ENCODE data around the gene MYO1G.
"Not testable (repeated sequence)": the region's sequence is repeated elsewhere in the genome, so short reads cannot be mapped to it uniquely, and the experiment has no call there.

Gene MYO1G

DNA sequence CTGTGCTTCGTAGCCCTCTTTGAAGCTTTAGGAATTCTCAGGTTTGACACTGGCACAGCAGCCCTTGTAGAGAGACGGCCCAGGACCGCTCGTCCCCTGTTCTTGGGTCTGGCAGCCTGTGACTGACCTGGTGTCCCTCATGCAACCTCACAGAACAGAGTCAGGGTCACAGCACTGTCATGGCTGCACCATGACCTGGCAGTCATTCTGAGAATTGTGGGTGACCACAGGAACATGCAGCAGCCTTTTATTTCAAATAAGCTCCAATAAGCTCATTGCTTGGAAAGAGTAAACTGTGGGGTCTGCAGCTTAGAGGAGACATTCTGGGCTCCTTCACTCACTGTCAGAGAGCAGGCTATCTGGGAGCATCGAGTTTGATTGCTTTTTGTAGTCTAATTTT is 42.5 kb downstream of the MYO1G start:
- no peak for DNase-seq (ENCODE audit: low spot score)

DNA sequence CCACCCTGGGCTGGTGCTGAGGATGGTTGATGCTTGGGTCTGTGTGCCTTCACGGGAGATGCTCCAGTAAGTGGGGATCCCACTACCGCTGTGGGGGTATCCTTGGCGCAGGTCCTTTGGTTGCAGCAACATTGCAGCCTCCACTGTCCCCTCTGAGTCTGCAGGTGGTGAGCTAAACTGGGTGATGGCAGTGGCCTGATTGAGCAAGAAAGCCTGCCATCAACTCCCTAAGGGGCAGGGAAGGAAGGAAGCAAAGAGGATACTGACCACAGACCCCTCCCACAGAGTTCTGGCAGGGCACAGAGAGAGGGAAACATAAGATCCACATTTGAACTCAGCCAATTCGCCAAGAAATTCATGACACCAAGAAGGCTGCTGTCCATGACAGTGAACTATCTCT is 43.2 kb downstream of the MYO1G start:
- no peak for DNase-seq (ENCODE audit: low spot score)

GRCh38 chr7:44935016-44935415 is 43.8 kb downstream of the MYO1G start:
- DNase-seq (ENCODE audit: low spot score): no peak

- not testable (repeated sequence) for DNase-seq (ENCODE audit: low spot score)
Measured at GRCh38 chr7:44934510-44934909, 44.3 kb downstream of the MYO1G start.

DNA sequence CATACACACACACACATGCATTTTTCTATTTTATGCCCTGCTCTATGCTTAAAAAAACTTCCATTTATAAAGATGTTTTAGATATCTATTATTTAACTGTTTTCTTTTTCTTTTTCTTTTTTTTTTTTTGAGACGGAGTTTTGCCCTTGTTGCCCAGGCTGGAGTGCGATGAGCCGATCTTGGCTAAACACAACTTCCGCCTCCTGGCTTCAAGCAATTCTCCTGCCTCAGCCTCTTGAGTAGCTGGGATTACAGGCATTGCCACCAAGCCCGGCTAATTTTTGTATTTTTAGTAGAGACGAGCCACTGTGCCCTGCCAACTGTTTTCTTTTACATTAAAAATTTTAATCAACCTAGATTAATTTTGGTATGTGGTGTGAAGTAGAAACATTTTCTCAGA is 47.9 kb downstream of the MYO1G start:
- DNase-seq (ENCODE audit: low spot score): no peak

DNA sequence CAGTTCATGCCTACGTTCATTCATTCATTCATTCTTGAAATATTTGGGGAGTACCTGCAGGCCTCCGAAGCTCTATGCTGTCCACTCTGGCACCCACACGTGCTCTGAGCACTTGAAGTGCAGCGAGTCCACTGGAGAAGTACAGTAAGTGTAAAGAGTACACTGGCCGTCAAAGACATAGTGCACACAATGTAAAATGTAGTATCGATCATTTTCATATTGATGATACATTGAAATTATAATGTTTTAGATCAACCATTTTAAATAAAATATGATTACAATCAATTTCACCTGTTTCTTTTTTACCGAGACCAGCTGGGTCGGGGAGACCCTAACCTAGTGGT is 56.5 kb downstream of the MYO1G start:
- no peak for DNase-seq (ENCODE audit: low spot score)

DNA sequence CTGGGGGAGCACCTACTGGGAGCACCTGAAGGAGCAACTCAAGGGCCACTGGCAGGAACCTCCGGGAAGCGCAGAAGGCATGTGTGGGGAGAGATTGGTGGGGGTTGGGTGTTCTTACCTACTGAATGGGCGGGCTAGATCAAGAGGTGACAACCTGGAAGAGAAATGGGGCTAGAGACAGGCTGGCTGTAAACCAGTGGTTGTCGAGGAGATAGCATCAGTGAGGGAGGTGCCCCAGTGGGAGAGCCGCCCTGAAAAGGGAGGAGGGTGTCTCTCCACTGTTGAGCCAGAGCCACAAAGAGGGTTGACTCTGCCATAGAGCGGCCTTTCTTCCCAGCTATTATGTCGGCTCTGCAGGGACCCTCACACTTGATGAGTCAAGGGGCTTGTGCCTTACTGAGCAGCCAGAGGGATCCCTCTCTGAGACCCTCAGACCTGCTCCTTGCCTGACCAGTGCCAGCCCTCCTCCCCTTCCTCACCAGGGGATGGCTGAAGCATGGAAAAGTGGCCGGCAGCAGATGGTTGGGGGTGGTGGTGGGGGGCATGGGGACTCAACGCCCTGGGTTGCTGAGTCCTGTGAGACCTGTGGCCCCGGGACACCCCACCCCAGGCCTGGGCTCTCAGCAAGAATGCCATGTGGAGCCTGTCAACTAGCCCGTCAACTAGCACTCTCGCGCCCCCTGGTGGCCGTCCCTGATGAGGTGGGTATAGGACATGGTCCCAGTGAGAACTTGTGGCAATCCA is 57.0 kb downstream of the MYO1G start:
- DNase-seq (ENCODE audit: low spot score): peak; percentile 83

- no peak for DNase-seq (ENCODE audit: low spot score)
Measured at GRCh38 chr7:44920119-44920518, 58.7 kb downstream of the MYO1G start.

DNA sequence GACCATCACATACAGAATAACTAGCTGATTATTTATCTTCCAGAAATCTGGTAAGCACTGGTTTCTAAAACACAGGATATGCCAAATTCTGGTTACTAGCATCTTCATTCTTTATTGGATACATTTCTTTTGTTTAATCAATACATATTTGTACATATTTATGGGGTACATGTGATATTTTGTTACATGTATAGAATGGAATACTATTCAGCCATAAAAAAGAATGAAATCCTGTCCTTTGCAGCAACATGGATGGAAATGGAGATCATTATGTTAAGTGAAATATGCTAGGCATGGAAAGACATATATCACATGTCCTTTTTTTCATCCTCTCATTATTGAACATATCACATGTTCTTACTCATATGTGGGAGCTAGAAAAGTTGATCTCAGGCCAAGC is 60.8 kb downstream of the MYO1G start:
- DNase-seq (ENCODE audit: low spot score): no peak

DNA sequence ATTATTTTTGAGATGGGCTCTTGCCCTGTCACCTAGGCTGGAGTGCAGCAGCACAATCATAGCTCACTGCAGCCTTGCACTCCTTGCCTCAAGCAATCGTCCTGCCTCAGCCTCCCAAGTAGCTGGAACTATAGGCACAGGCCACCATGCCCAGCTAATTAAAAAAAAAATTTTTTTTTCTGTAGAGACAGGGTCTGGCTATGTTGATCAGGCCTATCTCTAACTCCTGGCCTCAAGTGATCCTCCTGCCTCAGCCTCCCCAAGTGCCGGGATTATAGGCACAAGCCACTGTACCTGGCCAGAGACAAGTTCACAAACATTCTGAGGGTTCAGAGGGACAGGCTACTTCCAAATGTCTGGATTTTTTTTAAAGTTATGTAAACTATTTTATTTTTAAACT is 61.4 kb downstream of the MYO1G start:
- no peak for DNase-seq (ENCODE audit: low spot score)

GRCh38 chr7:44914992-44915607 is 63.7 kb downstream of the MYO1G start:
- no peak for DNase-seq (ENCODE audit: low spot score)

DNA sequence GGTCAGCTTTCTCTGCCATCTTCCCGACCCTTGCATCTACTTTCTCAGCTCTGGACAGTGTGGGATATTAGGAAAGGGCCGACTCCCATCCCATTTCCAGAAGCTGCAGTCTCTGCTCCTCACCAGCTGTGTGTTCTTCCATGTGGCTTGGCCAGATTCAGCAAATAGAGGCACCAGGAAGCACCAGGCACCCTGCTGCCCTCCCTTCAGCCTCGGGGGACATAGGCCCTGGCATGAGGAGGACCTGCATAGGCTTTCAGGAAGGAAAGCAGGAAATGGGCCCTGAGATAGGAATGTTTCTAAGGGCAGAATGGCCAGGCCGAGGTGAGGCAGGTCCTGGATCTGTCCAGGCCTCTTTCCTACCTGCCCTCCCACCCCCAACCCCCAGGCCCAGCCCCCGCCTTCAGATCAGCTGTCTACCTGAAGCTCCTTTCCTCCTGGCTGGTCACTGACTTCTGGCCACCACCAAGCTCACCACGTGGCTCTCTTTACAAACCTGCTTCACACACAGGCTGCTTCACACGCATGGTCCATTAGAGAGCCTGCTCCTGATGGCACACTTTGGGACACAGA is 66.0 kb downstream of the MYO1G start:
- no peak for DNase-seq (ENCODE audit: low spot score)
